Embryonic facial prominence (tissue), 1 donor: ENCODE measurements around the gene PTPMT1.
A peak's percentile ranks its signal among the peaks of the same experiment; 100 is the strongest.
"Not testable (repeated sequence)": the region's sequence is repeated elsewhere in the genome, so short reads cannot be mapped to it uniquely, and the experiment has no call there.

Experiments
- DNase-seq: peaks from one replicate; pipeline ENCODE4 v3.0.0-alpha.2; 2016; ENCODE audit errors: extremely low spot score

Gene PTPMT1

DNA sequence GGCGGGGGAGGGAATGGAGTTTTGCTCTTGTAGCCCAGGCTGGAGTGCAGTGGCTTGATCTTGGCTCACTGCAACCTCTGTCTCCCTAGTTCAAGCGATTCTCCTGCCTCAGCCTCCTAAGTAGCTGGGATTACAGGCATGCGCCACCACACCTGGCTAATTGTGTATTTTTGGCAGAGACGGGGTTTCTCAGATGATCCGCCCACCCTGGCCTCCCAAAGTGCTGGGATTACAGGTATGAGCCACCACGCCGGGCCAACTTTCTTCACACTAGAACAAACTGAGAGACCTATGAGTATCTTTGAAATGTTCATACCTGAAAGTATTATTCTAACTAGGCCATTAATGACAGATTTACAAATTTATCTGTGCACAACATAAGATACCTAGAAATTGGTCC is 19.1 kb upstream of the PTPMT1 start:
- DNase-seq: not testable (repeated sequence)

DNA sequence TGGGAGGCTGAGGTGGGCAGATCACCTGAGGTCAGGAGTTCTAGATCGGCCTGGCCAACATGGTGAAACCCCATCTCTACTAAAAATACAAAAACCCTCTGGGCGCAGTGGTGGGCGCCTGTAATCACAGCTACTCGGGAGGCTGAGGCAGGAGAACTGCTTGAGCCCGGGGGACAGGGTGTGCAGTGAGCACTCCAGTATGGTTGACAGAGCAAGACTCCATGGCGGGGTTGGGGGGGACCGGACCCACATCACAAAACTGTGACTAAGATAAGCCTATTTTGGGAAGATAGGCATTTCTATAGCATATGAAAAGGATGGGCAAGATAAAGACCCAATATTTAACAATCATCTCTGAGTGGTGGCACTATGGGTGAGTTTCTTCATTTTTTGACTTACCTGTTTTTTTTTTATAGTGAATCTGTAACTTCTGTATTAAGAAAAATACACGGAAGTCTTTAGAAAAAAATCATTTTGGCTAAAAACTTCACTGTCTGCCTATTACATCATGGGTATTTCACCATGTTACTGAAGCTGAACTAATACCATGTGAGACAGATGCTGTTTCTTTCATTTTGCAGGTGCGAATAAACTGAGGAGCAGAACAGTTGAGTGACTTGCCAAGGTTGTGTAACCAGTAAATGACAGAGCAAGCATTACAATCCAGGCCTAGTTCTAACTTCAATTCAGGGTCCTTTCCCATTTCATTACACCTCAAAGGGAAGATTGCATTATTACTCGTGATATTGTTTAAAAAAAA is 14.9 kb upstream of the PTPMT1 start:
- DNase-seq: no peak

- no peak for DNase-seq
Measured at GRCh38 chr11:47551086-47551485, 14.3 kb upstream of the PTPMT1 start.

- DNase-seq: no peak
Measured at GRCh38 chr11:47552056-47552565, 13.3 kb upstream of the PTPMT1 start.

DNA sequence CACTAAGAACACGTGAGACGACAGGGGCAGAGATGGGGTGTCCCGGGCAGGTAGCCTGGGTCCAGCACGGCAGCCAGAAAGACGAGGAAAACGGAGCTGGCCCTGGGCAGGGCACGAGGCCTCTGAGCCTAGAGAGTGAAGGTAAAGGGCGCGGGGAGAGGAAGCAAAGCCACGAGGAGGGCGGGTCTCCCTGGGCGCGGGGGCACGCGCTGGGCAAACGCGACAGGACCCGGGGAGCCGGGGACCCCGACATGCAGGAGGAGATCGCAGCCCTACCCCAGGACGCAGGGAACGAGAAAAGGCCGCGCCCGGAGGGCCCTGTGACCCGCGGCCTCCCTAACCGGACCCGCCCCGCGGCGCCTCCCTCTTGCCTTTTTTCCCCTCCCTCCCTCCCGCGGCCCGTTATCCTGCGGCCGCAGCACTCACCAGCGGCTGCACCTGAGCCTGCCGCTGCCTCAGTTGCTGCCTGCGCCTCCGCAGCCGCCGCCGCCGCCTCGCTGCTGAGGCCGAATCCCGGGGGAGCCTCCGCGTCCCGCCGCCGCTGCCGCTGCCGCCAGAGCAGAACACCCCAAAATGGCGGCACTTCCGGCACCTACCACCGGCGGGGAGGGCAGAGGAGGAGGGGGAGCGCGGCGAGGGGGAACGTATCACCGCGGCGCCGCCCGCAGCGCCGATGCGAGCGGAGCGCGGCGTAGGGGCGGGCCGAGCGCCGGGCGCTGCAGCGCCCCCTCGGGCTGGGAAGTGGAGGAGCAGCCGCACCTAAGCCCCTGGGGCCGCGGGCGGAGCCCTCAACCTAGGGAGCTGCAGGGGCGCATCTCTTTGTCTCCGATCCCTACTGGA is 12.6 kb upstream of the PTPMT1 start, which contains the start of gene CELF1:
TSS of gene CELF1 (minus strand) at position 567 of the 840 bp plus-strand sequence. CDS start 53,609 bp downstream, outside the sequence.
- DNase-seq: peak; percentile 67

DNA sequence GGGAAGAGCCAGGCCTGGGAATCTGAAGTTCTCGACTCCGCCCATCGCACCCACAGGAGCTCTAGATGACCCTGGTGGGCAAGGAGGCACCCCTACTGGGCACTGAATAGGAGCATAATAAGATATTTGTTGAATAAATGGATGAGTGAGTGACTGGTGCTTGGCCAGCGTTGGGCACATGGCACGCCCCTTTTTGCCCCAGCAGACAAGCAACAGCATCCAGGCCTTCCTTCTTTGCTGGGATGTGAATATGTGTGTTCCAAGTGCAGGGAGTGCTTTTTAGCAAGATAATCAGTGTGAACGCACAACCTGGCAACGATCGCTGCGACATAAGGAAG is 12.0 kb upstream of the PTPMT1 start:
- DNase-seq: no peak

DNA sequence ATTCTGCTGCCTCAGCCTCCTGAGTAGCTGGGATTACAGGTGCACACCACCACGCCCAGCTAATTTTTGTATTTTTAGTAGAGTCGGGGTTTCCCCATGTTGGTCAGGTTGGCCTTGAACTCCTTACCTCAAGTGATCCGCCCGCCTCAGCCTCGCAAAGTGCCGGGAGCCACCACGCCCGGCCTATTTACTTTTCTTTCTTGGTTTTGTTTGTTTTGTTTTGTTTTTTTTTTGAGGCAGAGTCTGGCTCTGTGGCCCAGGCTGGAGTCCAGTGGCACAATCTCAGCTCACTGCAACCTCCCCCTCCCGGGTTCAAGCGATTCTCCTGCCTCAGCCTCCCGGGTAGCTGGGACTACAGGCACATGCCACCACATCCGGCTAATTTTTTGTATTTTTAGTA is 8.4 kb upstream of the PTPMT1 start:
- DNase-seq: not testable (repeated sequence)

DNA sequence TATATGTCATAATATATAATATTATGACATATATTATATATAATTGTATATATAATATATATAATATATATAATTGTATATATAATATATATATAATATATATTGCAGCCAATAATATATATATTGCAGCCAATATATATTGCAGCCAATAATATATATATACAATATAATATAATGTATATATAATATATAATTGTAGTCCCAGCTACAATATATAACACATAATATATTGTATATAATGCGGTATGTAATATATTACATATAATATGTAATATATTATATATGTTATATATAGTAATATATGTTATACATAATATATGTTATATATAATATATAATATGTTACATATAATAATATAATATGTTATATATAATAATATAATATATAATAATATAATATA is 6.7 kb upstream of the PTPMT1 start:
- no peak for DNase-seq

DNA sequence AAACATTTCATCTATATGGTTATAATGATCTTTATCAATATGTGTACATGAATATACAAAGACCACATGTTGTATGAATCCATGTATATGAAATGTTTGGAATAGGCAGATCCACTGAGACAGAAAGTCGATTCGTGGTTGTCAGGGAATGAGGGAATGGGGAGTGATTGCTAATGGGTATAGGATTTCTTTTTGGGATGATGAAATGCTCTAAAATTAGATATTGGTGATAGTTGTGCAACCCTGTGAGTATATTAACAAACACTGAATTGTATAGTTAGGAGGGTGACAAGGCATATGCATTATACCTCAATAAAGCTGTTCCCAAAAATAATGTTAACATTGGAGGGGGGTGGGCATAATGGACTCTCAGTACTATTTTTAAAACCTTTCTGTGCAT is 5.0 kb upstream of the PTPMT1 start:
- DNase-seq: no peak

- not testable (repeated sequence) for DNase-seq
Measured at GRCh38 chr11:47562393-47562792, 3.0 kb upstream of the PTPMT1 start.

DNA sequence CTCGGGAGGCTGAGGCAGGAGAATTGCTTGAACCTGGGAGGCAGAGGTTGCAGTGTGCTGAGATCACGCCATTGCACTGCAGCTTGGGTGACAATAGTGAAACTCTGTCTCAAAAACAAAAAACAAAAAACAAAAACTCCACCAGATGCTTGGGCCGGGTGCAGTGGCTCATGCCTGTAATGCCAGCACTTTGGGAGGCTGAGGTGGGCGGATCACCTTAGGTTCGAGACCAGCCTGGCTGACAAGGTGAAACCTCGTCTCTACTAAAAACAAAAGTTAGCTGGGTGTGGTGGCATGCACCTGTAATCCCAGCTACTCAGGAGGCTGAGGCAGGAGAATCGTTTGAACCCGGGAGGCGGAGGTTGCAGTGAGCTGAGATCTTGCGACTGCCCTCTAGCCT is 1.0 kb upstream of the PTPMT1 start:
- not testable (repeated sequence) for DNase-seq

DNA sequence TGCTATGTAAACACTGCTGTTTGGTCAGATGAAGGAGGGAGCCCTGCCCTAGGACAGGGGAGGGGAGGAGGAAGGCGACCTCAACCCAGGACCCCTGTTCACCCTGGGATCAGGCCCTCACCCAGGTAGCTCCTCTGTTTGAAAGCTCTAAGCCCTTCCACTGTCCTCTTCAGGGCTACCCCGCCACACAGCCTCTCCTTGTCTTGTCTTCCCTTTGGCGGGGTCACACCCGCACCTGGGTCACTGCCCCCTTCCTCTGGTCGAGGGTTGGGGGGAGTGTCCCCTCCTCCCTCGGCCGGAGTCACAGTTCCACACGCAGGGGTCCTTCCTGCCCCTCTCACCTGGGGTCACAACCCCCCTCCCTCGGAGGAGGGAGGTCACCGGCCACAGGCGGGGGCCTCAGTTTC is 463 bp upstream of the PTPMT1 start:
- no peak for DNase-seq

GRCh38 chr11:47566149-47566698 is 825 bp downstream of the PTPMT1 start:
- no peak for DNase-seq

DNA sequence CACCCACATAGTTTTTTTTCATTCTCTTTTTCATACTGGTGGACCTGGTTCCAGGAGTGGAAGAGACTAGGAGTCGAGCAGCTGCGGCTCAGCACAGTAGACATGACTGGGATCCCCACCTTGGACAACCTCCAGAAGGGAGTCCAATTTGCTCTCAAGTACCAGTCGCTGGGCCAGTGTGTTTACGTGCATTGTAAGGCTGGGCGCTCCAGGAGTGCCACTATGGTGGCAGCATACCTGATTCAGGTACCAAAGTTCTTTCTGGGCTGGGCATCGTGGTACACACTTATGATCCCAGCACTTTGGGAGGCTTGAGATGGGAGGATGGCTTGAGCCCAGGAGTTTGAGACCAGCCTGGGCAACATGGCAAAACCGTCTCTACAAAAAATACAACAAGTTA is 4.2 kb downstream of the PTPMT1 start:
- no peak for DNase-seq

DNA sequence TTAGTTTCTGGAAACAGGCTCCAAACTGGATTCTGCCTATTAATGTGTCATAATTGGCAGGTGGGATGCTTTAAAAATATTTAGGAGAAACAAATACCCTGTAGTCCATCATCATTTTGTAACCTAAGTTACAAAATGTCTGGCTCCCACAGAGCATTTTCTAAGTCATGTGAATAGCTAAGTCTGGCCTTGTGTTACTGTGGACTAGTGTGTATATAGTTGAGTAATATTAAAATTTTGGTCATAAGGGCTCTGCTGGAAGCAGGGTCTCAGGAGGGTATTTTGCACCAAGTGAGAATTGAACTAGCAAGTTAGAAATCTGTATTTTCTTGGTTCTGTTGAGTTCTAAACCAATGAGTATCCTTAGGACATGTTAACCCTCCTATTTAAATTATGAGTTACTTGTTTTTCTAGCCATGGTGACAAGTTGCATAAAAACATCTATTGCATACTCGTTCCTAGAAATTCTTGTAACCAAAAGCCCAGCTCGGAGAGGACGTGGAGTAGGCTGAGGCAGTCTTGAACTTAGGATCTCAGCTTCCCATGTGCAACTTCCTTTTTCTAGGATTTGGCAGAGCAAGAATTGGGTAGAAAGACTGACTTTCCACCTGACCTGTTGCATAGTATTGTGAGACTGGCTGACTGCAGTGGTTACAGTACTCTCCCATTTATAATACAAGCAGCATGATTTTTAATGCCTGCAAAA is 5.4 kb downstream of the PTPMT1 start:
- no peak for DNase-seq

DNA sequence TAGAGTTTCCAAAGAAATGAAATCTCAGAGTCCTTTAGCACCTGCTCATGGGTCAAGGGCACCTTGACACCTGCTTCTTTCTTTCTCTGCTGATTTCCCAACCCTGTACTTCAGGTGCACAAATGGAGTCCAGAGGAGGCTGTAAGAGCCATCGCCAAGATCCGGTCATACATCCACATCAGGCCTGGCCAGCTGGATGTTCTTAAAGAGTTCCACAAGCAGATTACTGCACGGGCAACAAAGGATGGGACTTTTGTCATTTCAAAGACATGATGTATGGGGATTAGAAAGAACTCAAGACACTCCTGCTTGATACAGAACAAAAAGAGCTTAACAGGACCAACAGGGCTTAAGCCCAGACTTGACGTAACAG is 5.9 kb downstream of the PTPMT1 start:
- DNase-seq: no peak

DNA sequence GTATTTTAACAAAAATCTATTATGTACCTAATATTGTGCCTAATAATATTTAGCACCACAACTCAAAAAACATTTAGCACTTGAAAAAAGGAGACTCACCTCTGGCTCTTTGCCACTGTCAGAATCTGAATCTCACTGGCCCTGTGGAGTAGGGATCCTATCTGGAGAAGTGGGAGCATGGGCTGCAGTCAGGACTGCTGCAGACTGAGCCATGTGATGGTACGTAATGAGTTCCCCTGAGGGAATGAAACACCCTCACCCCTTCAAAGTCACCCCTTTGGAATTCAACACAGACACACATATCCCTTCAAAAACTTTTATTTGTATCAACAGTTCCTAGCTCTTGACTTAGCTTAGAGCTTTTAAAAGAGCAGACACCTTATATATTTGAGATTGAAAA is 6.5 kb downstream of the PTPMT1 start:
- DNase-seq: no peak

DNA sequence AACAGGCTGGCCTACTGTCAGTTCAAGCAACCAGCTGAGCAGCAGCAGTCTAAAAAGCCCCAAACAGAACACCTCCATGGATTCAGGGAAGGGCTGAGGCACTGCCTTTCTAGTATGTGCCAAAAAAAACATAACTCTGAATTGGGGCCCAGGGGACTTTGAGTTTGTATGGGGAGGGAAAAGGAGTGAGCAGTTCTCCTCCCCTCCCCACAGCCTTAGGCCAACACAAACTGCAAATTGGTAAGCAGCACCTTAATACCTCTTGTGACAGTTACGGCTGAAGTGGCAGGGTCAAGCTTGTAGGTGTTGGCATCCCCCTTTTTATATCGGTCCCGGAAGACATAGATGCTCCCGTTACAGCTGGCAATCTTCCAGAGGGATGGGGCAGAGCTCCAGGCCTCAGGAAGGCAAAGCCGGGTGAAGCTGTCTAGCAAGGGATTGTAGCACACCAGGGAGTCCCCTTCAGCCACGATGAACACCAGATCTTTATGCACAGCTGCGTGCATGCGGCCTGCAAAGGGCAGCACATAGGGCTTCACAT is 7.4 kb downstream of the PTPMT1 start:
- DNase-seq: no peak

DNA sequence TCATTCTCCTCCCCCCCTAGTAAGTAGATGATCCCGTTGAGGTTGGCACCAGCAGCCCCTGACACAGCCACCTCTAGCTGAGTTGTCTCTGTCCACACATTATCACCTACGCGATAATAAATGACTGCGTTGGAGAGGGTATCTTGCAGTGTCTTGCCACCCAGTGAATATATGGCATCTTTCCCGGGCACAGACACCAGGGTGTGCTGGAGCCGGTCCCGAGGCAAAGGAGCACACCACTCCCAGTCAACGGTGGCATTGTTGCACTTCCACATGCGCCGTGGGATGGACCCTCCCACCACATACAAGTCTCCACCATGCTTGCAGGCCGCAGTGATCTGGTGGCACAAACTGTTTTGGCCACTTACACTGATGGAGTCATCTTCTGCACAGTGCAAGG is 7.9 kb downstream of the PTPMT1 start:
- no peak for DNase-seq

- DNase-seq: no peak
Measured at GRCh38 chr11:47577460-47578041, 12.2 kb downstream of the PTPMT1 start.
